ENCODE data around the gene PSMG1.
A peak's percentile ranks its signal among the peaks of the same experiment; 100 is the strongest.
"Not testable (repeated sequence)": the region's sequence is repeated elsewhere in the genome, so short reads cannot be mapped to it uniquely, and the experiment has no call there.

The PSMG1 gene, protein sequence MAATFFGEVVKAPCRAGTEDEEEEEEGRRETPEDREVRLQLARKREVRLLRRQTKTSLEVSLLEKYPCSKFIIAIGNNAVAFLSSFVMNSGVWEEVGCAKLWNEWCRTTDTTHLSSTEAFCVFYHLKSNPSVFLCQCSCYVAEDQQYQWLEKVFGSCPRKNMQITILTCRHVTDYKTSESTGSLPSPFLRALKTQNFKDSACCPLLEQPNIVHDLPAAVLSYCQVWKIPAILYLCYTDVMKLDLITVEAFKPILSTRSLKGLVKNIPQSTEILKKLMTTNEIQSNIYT

DNA sequence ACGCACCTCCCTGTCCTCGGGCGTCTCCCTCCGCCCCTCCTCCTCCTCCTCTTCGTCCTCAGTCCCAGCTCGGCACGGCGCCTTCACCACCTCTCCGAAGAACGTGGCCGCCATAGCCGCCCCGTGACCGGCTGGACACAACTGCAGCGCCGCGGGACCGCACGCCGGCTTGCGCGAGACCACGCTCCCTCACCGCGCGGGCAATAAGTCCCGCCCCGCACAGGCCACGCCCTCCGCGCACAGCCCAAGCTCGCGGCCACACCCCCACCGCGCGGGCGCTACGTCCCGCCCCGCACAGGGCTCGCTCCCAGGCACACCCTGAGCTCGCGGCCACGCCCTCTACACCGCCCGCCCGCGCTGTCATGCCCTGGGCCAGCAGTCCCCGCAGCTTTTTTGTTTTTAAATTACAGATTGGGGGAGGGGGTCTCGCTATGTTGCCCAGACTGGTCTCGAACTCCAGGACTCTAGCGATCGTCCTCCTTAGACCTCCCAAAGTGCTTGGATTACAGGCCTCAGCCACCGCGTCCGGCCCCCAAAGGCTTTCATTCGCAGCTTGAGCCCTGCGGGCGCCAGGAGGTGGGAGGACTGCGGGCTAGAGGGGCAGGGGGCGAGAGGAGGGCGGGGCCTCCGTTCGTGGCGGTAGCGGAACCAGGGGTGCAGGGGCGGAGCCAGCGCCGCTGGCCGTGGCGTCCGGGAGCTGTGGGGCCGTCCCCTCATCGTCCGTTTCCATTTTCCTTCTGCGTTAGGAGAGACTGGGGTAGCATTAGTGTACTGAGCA lies at the start of gene PSMG1:
PSMG1 (minus strand) TSS at position 180 of the 778 bp plus-strand sequence; CDS start at position 114, 66 bp downstream.
- peak within 1 kb of the TSS; percentile 97 for H3K4me3 ChIP-seq (ENCODE audit: low read length)
- TF ChIP-seq ZNF274 (IDR thresholded peaks at IDR 0.05; ENCODE audit: low read depth, low read length): no peak

- no peak overlapping the region for H3K4me3 ChIP-seq (ENCODE audit: low read length)
- TF ChIP-seq ZNF274 (IDR thresholded peaks at IDR 0.05; ENCODE audit: low read depth, low read length): no peak
Measured at GRCh38 chr21:39232861-39233291, 49.6 kb upstream of the PSMG1 start.

GRCh38 chr21:39224930-39225329 lies 41.7 kb upstream of the PSMG1 start:
- TF ChIP-seq ZNF274 (IDR thresholded peaks at IDR 0.05; ENCODE audit: low read depth, low read length): no peak
- H3K4me3 ChIP-seq (ENCODE audit: low read length): no peak overlapping the region

DNA sequence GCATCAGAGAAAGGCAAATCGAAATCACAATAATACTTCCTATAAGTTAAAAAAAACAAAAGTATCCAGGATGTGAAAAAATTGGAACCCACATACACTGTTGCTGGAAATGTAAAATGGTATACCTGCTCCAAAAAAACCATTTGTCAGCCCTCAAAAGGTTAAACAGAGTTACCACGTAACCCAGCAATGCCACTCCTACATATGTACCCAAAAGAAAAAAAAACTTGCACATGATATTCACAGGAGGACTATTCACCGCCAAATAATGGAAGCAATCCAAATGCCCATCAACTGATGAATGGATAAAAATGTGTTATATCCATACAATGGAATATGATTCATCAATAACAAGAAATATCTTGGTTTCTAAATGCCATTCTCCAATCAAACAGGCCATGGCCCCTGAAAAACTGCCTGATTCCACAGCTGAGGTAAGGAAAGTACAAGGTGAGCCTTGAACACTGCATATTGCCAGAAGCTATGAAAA lies 38.8 kb upstream of the PSMG1 start:
- no peak overlapping the region for H3K4me3 ChIP-seq (ENCODE audit: low read length)
- no peak for TF ChIP-seq ZNF274 (IDR thresholded peaks at IDR 0.05; ENCODE audit: low read depth, low read length)

- no peak overlapping the region for H3K4me3 ChIP-seq (ENCODE audit: low read length)
- TF ChIP-seq ZNF274 (IDR thresholded peaks at IDR 0.05; ENCODE audit: low read depth, low read length): no peak
Measured at GRCh38 chr21:39221282-39221996, 38.2 kb upstream of the PSMG1 start.

GRCh38 chr21:39220875-39221274 lies 37.6 kb upstream of the PSMG1 start:
- H3K4me3 ChIP-seq (ENCODE audit: low read length): not testable (repeated sequence)

GRCh38 chr21:39220150-39220549 lies 36.9 kb upstream of the PSMG1 start:
- TF ChIP-seq ZNF274 (IDR thresholded peaks at IDR 0.05; ENCODE audit: low read depth, low read length): no peak

GRCh38 chr21:39218082-39218409 lies 34.8 kb upstream of the PSMG1 start:
- no peak overlapping the region for H3K4me3 ChIP-seq (ENCODE audit: low read length)
- no peak for TF ChIP-seq ZNF274 (IDR thresholded peaks at IDR 0.05; ENCODE audit: low read depth, low read length)

More at GRCh38 chr21:39220150-39220549, 36.9 kb upstream of the PSMG1 start:
- no peak overlapping the region for H3K4me3 ChIP-seq (ENCODE audit: low read length)

DNA sequence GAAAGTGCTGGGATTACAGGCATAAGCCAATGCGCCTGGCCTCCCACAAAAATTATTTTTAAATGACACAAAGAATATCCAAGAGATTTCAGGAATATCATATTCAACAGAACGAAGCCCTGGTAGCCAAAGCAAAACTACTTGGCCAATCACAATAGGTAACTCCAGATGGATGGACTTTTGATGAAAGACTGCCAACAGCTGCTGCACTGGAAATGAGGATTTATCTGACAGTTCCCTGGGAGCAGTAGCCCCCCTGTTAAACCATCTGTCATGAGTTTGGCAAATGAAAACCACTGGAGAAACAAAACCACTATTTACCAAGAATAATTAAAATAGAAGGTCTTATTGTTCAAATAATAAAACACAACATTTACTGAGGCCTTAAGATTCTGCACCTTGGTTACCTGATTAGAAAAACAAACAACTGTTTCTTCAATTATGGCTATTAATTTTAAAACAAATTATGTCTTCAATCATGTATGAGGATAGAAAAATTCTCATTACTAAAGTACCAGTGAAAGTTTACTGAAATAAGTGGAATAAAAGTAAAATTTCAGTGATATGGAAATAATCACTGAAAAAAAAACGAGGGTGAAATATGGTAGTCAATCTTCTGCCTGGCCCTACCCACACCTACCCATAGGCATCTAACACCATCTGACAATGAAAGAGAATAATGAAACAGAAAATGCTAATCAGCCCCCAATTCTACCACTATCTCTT lies 34.3 kb upstream of the PSMG1 start:
- no peak overlapping the region for H3K4me3 ChIP-seq (ENCODE audit: low read length)
- TF ChIP-seq ZNF274 (IDR thresholded peaks at IDR 0.05; ENCODE audit: low read depth, low read length): no peak

- TF ChIP-seq ZNF274 (IDR thresholded peaks at IDR 0.05; ENCODE audit: low read depth, low read length): no peak
- H3K4me3 ChIP-seq (ENCODE audit: low read length): no peak overlapping the region
Measured at GRCh38 chr21:39216290-39216689, 33.0 kb upstream of the PSMG1 start.

- no peak overlapping the region for H3K4me3 ChIP-seq (ENCODE audit: low read length)
Measured at GRCh38 chr21:39215078-39215477, 31.8 kb upstream of the PSMG1 start.

GRCh38 chr21:39209334-39209688 lies 26.1 kb upstream of the PSMG1 start:
- H3K4me3 ChIP-seq (ENCODE audit: low read length): no peak overlapping the region
- TF ChIP-seq ZNF274 (IDR thresholded peaks at IDR 0.05; ENCODE audit: low read depth, low read length): no peak

More at GRCh38 chr21:39215078-39215477, 31.8 kb upstream of the PSMG1 start:
- no peak for TF ChIP-seq ZNF274 (IDR thresholded peaks at IDR 0.05; ENCODE audit: low read depth, low read length)

DNA sequence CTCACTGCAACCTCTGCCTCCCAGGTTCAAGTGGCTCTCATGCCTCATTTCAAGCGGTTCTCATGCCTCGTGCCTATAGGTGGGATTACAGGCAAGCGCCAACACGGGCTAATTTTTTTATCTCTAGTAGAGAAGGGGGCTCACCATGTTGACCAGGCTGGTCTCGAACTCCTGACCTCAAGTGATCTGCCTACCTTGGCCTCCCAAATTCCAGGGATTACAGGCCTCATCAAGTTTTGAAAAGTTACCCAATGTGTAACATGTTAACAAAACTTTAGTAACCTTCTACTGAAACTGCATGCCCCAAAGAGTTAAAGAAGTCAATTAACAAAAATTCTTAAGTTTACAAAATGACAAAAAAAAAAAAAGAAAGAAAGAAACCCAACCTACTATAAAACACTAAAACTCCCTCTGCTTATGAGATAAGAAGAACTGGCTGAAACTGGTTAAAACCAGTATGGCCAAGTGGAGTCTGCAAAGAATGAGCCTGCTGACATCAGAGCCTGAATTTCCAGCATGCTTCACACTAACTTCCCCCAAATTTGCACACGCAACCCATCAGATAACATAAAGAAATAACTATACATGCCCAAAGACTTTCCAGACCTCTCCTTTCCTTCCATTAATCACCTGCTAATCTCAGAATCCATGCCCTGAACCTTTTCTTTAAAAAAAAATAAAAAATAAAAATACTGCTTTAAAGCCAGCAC lies 25.5 kb upstream of the PSMG1 start:
- no peak for TF ChIP-seq ZNF274 (IDR thresholded peaks at IDR 0.05; ENCODE audit: low read depth, low read length)
- H3K4me3 ChIP-seq (ENCODE audit: low read length): no peak overlapping the region

All from GM08714 (cell line).